Colon (tissue), 2 donors: ENCODE results near the gene CFAP126.
"Not testable (repeated sequence)": the region's sequence is repeated elsewhere in the genome, so short reads cannot be mapped to it uniquely, and the experiment has no call there.

Experiments used
- FAIRE-seq: peaks from 2 replicates; lab custom pipeline; 2012; peaks lifted over from hg19 to GRCh38; lab: Jason Lieb, UNC
- donor health status: control.
- donor health status: control.

The CFAP126 gene, protein sequence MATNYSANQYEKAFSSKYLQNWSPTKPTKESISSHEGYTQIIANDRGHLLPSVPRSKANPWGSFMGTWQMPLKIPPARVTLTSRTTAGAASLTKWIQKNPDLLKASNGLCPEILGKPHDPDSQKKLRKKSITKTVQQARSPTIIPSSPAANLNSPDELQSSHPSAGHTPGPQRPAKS

DNA sequence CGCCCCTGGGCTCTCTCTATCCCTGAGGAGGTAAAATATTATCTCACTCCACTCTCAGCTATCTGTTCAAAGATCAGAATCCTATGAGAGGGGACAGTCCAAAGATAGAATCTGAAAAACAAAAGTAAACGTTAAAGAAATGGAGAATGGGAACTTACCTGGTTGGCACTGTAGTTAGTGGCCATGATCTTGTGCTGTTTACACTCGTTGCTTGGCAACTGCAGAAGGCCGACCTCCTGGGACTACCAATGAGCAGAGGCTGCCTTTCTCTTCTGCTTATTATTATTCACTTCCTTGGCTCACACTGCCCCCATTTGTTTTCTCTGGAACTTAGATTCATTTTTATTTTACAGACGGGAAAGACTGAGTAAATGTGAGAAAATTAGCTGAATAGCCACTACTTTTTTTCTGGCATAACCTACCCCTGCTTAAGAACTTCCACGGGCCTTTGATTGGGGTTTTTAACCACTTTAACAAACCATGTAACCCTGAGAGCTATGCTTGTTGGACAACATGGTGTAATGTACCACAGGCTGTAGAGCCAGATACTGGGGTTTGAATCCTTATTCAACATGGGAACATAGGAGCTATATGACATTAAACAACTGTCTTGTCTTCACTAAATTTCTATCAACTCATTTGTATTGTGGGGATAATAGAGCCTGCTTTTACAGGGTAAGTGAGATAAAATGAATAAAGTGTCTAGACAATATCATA, at the start of gene CFAP126:
Gene CFAP126, minus strand, starts transcription at position 193 of the 717 bp plus-strand sequence. Its CDS starts 8 bp downstream, at position 185.
- no peak for FAIRE-seq

DNA sequence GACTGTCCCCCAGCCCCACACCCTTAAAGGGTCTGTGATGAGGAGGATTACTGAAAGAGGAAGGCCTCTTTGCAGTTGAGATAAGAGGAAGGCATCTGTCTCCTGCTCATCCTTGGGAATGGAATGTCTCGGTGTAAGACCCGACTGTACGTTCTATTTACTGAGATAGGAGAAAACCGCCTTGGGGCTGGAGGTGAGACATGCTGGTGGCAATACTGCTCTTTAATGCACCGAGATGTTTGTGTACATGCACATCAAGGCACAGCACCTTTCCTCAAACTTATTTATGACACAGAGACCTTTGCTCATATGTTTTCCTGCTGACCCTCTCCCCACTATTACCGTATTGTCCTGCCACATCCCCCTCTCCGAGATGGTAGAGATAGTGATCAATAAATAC, 45.4 kb upstream of the CFAP126 start:
- not testable (repeated sequence) for FAIRE-seq

GRCh38 chr1:161410636-161410970, 42.9 kb upstream of the CFAP126 start:
- not testable (repeated sequence) for FAIRE-seq

DNA sequence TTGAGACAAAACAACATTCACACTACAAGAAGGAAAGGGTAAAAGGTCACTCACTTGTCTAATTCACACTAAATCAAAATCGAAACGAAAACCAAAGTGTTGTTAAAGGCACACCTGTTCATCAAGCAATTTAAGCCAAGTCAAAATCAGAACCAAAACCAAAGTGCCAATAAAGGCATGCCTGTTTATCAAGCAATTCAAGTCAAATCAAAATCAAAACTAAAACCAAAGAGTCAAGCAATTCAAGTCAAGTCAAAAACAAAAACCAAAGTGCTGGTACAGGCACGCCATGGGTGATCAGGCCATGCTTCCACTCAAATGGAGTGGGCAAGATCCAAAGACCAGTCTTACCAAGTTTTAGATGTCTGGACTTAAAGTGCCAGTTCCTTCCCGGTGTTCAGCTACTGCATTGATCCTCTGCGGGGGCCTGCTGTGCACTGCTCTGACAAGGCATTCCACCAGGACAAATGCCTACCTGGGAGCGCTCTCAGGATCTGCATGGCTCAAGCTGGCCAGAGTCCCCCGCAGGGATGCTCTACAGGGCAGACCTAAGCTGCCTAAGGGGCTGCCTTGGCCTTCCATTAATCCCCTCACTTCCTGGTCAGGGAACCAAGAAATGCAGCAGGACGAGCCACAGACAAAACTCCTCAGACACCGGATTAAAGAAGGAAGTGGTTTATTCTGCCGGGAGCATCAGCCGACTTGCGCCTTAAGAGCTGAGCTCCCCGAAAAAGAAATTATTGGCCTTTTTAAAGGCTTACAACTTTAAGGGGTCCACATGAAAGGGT, 42.4 kb upstream of the CFAP126 start:
- FAIRE-seq = peak; percentile 72

GRCh38 chr1:161408429-161409052, 40.9 kb upstream of the CFAP126 start:
- no peak for FAIRE-seq

DNA sequence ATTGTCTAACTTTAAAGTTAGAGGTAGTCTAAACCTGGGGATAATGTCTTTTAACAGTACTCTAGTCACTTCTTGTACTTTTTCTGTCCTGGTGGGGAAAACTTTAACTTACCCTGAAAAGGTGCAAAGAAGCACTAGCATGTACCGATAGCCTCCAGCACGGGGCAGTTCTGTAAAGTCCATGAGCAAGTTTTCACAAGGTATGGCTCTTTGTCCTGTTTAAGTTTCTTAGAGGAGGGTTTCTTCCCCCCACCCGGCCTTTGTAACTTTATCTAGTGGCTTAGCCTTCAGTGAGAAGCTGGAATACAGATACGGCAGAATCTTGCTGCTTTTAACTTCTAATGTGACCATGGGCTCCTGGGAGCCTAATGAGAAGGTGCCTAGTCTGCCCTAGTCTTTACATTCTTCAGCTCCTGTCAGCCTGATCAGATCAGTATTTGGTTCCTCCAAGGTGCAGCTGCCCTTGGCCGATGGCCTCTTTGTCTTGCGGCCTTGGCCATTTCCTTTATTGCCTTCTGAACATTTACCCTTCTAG, 39.8 kb upstream of the CFAP126 start:
- no peak for FAIRE-seq

DNA sequence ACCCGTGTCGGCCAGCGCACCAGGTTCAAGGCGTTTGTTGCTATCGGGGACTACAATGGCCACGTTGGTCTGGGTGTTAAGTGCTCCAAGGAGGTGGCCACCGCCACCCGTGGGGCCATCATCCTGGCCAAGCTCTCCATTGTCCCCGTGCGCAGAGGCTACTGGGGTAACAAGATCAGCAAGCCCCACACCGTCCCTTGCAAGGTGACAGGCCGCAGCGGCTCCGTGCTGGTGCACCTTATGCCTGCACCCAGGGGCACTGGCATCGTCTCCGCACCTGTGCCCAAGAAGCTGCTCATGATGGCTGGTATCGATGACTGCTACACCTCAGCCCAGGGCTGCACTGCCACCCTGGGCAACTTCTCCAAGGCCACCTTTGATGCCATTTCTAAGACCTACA, 38.9 kb upstream of the CFAP126 start:
- not testable (repeated sequence) for FAIRE-seq

DNA sequence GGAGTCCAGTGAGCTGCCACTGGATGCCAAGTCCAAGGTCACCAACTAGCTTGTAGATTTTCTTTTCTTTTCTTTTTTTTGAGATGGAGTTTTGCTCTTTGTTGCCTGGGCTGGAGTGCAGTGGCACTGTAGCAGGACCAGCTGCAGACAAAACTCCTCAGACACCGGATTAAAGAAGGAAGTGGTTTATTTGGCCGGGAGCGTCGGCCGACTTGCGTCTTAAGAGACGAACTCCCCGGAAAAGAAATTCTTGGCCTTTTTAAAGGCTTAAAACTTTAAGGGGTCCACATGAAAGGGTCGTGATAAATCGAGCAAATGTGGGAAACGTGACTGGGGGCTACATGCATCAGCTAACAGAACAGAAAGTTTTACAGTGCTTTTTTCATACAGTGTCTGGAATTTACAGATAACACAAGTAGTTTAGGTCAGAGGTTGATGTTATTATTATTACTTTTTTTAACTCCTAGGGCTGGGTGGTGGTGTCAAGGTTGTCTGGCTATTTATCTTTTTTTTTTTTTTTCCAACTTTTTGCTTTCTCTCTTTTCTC, 36.4 kb upstream of the CFAP126 start:
- FAIRE-seq = no peak

DNA sequence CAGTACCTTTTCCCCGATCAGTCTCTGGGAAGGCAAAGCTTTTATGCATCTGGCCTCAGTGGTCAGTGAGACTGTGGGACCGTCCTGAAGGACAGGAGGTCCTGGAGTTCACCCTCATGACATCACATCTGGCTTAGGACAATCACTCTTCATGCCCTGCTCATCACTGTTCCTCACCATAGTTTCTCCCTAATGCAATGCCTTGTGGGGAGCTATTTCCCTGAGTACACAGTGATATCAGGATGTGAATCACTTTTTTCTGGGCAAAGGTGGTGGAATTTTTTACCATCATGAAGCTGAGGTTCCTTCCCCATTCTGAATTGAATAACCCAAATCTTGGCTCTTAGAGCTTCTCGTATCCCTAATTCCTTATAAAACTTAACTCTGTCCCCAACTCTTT, 34.8 kb upstream of the CFAP126 start:
- FAIRE-seq = no peak

DNA sequence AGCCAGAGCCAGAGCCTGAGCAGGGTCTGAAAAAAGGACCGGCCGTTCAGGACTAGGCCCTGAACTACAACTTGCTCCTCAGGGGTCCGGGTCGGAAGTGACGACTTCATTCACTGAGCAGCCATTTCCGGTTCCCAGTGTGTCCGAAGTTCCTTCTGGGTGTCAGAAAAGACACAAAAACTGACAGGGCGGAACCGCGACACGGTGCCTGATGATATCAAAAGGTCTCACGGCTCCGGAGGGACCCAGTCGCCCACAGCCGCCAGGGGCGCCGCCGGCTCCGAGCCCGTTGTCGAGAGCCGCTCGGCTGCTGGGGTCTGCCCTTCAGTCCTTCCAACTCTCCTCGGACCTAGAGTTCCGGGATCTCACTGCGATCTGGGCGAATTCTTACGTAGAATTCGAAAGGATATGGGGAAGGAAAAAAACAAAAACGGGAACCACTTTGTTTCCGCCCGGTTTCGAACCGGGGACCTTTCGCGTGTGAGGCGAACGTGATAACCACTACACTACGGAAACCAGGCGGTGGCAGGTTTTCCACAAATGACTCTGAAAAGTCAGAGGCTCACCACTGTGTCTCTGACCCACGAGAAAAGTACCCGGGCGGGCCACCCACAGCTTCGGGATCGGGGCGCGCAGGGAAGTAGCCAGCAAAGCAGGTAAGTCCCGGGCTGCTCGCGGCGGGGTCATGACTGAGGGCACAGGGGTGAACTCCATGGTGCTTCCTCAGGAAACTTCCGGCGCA, 31.8 kb upstream of the CFAP126 start:
- no peak for FAIRE-seq

DNA sequence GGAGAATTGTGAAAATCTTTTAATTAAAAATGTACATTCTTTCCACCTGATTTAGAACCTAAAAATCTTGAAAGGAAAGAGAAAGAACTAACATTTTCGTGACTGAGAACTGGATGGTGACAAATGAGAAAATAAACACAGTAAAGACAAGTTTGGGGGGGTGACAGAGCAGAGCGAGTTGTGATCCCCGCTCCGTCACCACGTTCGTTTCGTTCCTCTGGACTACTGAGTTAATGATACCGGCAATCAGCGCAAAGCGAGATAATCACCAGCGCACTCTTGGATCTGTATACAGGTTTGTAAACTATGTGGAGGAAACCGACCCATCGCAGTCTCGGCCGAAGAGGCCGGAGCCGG, 31.2 kb upstream of the CFAP126 start:
- FAIRE-seq = no peak

DNA sequence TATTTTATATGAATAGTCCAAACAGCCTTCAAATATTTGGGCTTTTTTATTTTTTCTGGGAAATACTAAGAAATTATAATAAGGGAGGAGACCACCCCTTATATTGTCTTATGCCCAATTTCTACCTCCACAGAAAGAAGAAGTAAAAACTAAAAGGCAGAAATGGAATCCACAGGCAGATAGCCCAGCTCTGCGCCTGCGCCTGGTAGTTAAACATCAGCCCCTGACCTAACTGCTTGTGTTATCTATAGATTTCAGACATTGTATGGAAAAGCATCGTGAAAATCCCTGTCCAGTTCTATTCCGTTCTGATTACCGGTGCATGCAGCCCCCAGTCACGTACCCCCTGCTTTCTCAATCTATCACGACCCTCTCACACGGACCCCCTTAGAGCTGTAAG, 29.4 kb upstream of the CFAP126 start:
- not testable (repeated sequence) for FAIRE-seq

GRCh38 chr1:161393151-161393550, 25.5 kb upstream of the CFAP126 start:
- no peak for FAIRE-seq

- no peak for FAIRE-seq
Measured at GRCh38 chr1:161391611-161392010, 23.9 kb upstream of the CFAP126 start.

GRCh38 chr1:161391136-161391535, 23.5 kb upstream of the CFAP126 start:
- FAIRE-seq = not testable (repeated sequence)

- FAIRE-seq = no peak
Measured at GRCh38 chr1:161390559-161390858, 22.8 kb upstream of the CFAP126 start.

DNA sequence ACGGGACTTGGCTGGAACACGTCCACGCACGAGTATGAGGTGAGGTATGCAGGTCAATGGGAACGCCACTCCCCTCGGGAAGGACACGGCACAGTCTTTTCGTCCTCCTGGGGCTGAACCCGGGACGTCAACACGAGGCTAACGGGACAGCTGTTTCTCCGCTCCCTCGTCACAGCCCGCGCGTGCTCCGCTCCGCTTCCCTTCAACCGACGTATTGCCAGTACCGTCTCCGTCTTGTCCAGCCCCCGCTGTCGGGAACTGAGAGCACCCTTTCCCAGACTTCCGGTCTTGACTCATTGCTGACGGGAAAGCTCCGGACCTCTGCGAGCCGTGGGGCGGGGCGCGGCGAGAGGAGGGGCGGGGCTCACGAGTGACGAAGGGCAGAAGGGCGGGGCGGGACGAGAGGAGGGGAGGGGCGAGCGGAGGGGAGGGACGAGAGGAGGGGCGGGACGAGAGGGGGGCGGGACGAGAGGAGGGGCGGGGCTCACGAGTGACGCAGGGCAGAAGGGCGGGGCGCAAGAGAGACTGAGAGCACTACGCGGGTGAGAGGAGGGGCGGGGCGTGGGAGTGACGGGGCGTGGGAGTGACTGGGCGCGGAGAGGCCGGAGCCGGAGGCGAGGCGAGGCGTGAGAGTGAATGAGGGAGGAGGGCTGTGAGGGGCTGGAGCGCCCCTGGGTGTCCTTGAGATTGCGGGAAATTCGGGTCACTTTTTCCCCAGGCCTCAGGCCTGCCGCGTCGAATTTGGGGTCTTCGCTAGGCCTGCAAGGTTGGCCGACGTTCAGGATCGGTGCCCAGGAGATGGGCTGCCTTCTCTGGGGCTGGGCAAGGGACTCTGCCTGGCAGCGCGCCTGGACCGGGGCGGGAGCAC, 22.2 kb upstream of the CFAP126 start:
- no peak for FAIRE-seq

GRCh38 chr1:161389158-161389557, 21.5 kb upstream of the CFAP126 start:
- FAIRE-seq = not testable (repeated sequence)

- FAIRE-seq = no peak
Measured at GRCh38 chr1:161388639-161389038, 21.0 kb upstream of the CFAP126 start.

- peak; percentile 87 for FAIRE-seq
Measured at GRCh38 chr1:161382214-161383019, 14.7 kb upstream of the CFAP126 start.
